Measurements from ENCODE around the gene PRKAG1.

PRKAG1 gene

GRCh38 chr12:49049566-49050224 lies 31.1 kb upstream of the PRKAG1 start:
- DNase-seq (ENCODE audit: low read depth), result peak; percentile 72

GRCh38 chr12:49048953-49049352 lies 30.4 kb upstream of the PRKAG1 start:
- no peak for DNase-seq (ENCODE audit: low read depth)

GRCh38 chr12:49046129-49046895 lies 27.7 kb upstream of the PRKAG1 start:
- no peak for DNase-seq (ENCODE audit: low read depth)

- DNase-seq (ENCODE audit: low read depth), result no peak
Observed at GRCh38 chr12:49044660-49045059, 26.1 kb upstream of the PRKAG1 start.

- DNase-seq (ENCODE audit: low read depth), result peak; percentile 45
Observed at GRCh38 chr12:49043856-49044258, 25.3 kb upstream of the PRKAG1 start.

- DNase-seq (ENCODE audit: low read depth), result no peak
Observed at GRCh38 chr12:49043241-49043640, 24.7 kb upstream of the PRKAG1 start.

GRCh38 chr12:49041881-49042484 lies 23.4 kb upstream of the PRKAG1 start:
- DNase-seq (ENCODE audit: low read depth), result no peak

- no peak for DNase-seq (ENCODE audit: low read depth)
Observed at GRCh38 chr12:49041036-49041880, 22.7 kb upstream of the PRKAG1 start.

GRCh38 chr12:49040364-49040855 lies 21.8 kb upstream of the PRKAG1 start:
- DNase-seq (ENCODE audit: low read depth), result no peak

GRCh38 chr12:49039421-49040363 lies 21.1 kb upstream of the PRKAG1 start:
- no peak for DNase-seq (ENCODE audit: low read depth)

- DNase-seq (ENCODE audit: low read depth), result no peak
Observed at GRCh38 chr12:49038291-49038955, 19.8 kb upstream of the PRKAG1 start.

- DNase-seq (ENCODE audit: low read depth), result no peak
Observed at GRCh38 chr12:49037947-49038237, 19.3 kb upstream of the PRKAG1 start.

- DNase-seq (ENCODE audit: low read depth), result no peak
Observed at GRCh38 chr12:49037111-49037946, 18.8 kb upstream of the PRKAG1 start.

GRCh38 chr12:49036029-49036428 lies 17.5 kb upstream of the PRKAG1 start:
- DNase-seq (ENCODE audit: low read depth), result no peak

- no peak for DNase-seq (ENCODE audit: low read depth)
Observed at GRCh38 chr12:49034286-49034622, 15.7 kb upstream of the PRKAG1 start.

- DNase-seq (ENCODE audit: low read depth), result no peak
Observed at GRCh38 chr12:49033611-49034285, 15.2 kb upstream of the PRKAG1 start.

GRCh38 chr12:49032679-49033447 lies 14.3 kb upstream of the PRKAG1 start:
- no peak for DNase-seq (ENCODE audit: low read depth)

GRCh38 chr12:49032276-49032675 lies 13.7 kb upstream of the PRKAG1 start:
- no peak for DNase-seq (ENCODE audit: low read depth)

All from amniotic epithelial cell (primary cell).